ENCODE data around the gene NDUFS2. TPM values are rescaled to one million over a fixed set of nuclear protein-coding genes. Genes with fewer than 3 reads are reported as not detected.

Gene NDUFS2
- total and polyA plus RNA-seq, 2 of the 8 experiments (the other 6 are each of a cell fraction or from before 2014, with no cell fraction given) = 95.1 to 113 TPM

GRCh38 chr1:161225534-161226319, 23.6 kb downstream of the NDUFS2 start, which contains the start of gene TOMM40L (continued):
- TF ChIP-seq KDM5A (IDR thresholded peaks at IDR 0.05; ENCODE audit: low read length) = peak; percentile 89
- peak; percentile 38 to 76; a peak in 1 of 4 replicates for TF ChIP-seq HDAC2 (IDR thresholded peaks at IDR 0.05; ENCODE audit: borderline replicate concordance in 1 of 2, low read depth in 2 of 2, low read length in 2 of 2)
- peak in 2 of 3 experiments; percentile 41 to 56; a peak in 3 of 4 replicates for TF ChIP-seq CTCF (IDR thresholded peaks at IDR 0.05; ENCODE audit: control extremely low read depth in 1 of 3, insufficient read depth in 1 of 3, low read depth in 1 of 3, low read length in 3 of 3)
- TF ChIP-seq NANOG (IDR thresholded peaks at IDR 0.05; ENCODE audit: insufficient read depth, low read depth, low read length, poor library complexity, severe bottlenecking) = peak; percentile 55
- TF ChIP-seq SIN3A (conservative IDR thresholded peaks at IDR 0.05 in 1 of 2, IDR thresholded peaks at IDR 0.05 in 1 of 2; ENCODE audit: low read depth in 1 of 2, low read length in 2 of 2) = peak; percentile 78 to 92; a peak in 3 of 4 replicates
- no peak for TF ChIP-seq JUN (IDR thresholded peaks at IDR 0.05; ENCODE audit: low read depth, low read length)
- TF ChIP-seq YY1 (IDR thresholded peaks at IDR 0.05; ENCODE audit: low read depth, low read length) = peak; percentile 100
- TF ChIP-seq JUND (IDR thresholded peaks at IDR 0.05; ENCODE audit: low read length) = no peak
- peak; percentile 69 for TF ChIP-seq SP2 (IDR thresholded peaks at IDR 0.05; ENCODE audit: low read length)
- peak; percentile 81 for TF ChIP-seq CHD2 (IDR thresholded peaks at IDR 0.05; ENCODE audit: low read length)
- no peak for TF ChIP-seq POLR2AphosphoS5 (IDR thresholded peaks at IDR 0.05; ENCODE audit: low read depth, low read length)
- TF ChIP-seq SP1 (IDR thresholded peaks at IDR 0.05; ENCODE audit: low read depth, low read length) = peak; percentile 99
- peak; percentile 68 for TF ChIP-seq TAF1 (IDR thresholded peaks at IDR 0.05; ENCODE audit: low read depth, low read length)
- peak in 1 of 2 experiments; percentile 43; a peak in 2 of 4 replicates for TF ChIP-seq RAD21 (IDR thresholded peaks at IDR 0.05 in 1 of 2, conservative IDR thresholded peaks at IDR 0.05 in 1 of 2; ENCODE audit: low read depth in 2 of 2, low read length in 2 of 2)

Measured in H1 (cell line).